ENCODE results near the gene DHRS1.

Gene DHRS1

GRCh38 chr14:24262821-24263733 is 36.5 kb downstream of the DHRS1 start, which contains the start of gene TGM1:
TSS of gene TGM1 (minus strand) at chr14:24263177. CDS start at chr14:24262352, 825 bp downstream.
- DNase-seq (ENCODE audit: low read depth) = no peak

GRCh38 chr14:24261969-24262327 is 37.6 kb downstream of the DHRS1 start:
- DNase-seq (ENCODE audit: low read depth) = no peak

DNA sequence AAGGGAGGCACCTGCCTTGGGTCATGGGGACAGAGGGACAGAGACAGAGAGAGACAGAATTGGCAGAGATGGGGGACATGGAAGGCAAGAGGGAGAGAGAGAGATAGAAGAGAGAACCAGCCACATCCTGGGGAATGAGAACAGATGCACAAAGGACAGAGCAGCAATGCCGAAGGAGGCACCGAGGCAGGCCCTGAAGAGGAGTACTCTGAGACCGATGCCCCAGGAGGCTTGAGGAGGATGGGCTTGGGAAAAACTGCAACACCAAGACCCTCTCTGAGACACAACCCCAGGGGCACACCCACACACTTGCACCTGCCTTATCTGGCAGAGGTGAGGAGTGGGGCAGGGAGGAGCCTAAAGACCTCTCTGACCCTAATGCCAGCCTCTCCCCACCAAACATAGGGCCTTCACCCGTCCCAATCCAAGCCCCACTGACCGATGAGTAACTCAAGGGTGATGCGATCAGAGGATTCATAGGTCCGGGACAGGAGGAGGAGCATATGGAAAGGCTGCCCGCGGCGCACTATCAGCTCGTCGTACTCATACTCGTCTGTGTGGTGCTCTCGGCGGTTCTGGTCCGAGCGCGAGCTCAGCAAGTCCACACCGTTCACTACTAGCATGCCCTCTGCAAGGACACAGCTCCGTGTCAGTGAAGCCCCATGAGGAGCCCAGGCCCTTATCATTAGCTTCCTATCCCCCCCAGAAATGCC is 38.2 kb downstream of the DHRS1 start:
- no peak for DNase-seq (ENCODE audit: low read depth)

DNA sequence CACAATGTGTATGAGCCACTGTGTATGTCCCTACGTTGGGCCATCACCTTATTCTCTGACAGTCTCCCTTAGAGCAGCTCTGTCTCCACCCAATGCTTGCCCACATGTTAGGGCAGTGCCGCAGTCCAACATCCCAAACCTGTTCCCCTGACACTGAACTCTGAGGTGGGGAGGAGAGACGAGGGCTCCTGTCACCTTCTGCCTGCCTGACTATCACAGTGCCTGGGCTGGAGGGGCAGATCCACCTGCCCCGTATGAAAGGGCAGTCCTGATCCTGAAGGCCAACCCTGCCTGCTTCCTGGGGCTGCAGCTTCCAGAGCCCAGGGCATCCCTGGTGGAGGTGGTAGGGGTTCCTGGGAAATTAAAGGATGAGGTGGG is 38.8 kb downstream of the DHRS1 start:
- no peak for DNase-seq (ENCODE audit: low read depth)

- DNase-seq (ENCODE audit: low read depth) = no peak
Observed at GRCh38 chr14:24260026-24260779, 39.4 kb downstream of the DHRS1 start.

GRCh38 chr14:24259282-24260025 is 40.1 kb downstream of the DHRS1 start:
- DNase-seq (ENCODE audit: low read depth) = no peak

GRCh38 chr14:24258548-24259265 is 40.9 kb downstream of the DHRS1 start:
- DNase-seq (ENCODE audit: low read depth) = no peak

- DNase-seq (ENCODE audit: low read depth) = no peak
Observed at GRCh38 chr14:24258119-24258518, 41.5 kb downstream of the DHRS1 start.

DNA sequence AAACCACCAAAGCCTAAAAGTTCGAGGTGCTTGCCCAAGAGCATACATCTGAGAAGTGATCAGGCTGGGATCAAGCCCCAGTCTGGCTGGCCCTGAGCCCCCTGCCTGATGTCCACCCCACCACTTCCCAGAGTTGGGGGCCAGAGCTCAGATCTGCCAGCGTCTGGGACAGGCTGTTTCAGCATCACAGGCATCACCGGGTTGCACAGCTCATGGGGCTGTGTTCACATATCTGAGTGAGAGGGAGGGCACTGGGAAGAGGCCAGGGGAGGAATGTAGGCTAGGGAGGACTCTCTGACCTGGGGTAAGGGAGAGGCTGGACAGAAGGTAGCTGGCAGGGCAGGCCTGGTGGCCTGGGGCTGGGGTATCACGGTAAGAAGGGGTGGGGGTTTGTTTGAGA is 42.6 kb downstream of the DHRS1 start:
- DNase-seq (ENCODE audit: low read depth) = no peak

DNA sequence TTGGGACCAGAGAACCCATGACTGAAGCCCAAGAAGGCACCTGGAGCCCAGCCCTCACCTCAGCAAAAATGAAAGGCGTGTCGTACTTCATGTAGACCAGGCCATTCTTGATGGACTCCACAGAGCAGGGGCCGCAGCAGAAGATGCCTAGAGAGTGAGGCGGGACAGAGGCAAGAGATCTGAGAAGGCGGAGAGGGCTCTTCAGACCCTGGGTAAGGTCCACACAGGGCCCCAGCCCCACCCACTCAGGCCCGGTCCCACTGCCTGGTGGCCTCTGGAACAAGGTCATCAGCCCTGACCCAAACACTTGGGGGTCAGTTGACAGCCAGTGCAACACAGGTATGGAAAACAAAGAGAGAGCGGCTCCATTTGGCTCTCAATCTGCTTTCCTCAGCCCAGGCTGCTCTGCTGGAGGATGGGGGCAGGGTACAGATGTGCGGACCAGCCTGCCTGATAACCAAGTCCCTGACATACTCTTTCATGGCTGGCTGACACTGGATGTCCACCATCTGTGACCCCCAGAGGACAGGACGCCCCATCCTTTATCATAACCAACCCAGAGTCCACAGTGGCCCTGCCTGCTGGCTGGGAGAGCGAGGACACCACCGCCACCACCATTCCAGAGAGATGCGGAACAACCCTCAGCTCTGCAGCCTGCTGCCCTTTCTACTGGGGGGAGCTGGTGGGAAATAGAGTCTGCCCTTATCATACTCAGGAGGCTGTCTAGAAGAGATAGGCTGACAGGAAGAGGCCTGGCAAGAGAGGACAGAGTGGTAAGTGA is 43.5 kb downstream of the DHRS1 start:
- DNase-seq (ENCODE audit: low read depth) = no peak

DNA sequence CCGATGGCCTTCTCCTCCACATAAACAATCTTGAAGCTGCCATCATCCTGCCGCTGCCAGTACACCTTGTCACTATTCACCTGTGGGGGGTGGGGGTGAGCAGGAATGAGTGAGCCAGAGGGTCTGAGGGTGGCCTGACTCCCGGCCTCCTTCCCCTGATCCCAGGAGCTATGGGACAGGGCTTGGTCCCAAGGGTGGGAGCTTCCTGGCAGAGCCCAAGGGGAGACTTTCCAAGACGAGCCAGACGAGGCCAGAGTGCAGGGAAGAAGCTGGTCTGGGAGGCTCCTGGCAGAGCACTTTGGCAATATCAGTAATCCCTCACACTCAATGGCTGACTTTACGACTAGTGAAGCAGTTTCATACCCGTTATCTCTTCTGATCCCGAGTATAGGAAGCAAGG is 44.1 kb downstream of the DHRS1 start:
- DNase-seq (ENCODE audit: low read depth) = no peak

- no peak for DNase-seq (ENCODE audit: low read depth)
Observed at GRCh38 chr14:24254630-24255392, 44.8 kb downstream of the DHRS1 start.

DNA sequence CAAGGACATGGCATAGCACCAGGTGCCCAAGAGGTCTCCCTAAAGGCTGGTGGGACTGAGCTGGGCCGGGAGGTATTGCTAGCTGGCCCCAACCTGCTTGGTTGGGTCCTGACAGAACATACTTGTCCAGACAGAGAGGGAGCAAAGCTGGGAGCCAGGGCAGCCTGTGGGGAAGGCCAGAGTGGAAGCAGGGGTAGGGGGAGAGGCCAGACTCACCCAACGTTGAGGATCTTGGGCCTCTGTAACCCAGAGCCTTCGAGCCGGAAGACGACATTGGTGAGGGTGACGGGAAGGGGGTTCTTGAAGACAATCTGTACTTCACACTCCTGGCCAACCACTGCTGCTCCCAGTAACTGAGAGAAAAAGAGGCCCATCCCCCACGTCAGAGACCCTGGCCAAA is 45.6 kb downstream of the DHRS1 start:
- DNase-seq (ENCODE audit: low read depth) = no peak

DNA sequence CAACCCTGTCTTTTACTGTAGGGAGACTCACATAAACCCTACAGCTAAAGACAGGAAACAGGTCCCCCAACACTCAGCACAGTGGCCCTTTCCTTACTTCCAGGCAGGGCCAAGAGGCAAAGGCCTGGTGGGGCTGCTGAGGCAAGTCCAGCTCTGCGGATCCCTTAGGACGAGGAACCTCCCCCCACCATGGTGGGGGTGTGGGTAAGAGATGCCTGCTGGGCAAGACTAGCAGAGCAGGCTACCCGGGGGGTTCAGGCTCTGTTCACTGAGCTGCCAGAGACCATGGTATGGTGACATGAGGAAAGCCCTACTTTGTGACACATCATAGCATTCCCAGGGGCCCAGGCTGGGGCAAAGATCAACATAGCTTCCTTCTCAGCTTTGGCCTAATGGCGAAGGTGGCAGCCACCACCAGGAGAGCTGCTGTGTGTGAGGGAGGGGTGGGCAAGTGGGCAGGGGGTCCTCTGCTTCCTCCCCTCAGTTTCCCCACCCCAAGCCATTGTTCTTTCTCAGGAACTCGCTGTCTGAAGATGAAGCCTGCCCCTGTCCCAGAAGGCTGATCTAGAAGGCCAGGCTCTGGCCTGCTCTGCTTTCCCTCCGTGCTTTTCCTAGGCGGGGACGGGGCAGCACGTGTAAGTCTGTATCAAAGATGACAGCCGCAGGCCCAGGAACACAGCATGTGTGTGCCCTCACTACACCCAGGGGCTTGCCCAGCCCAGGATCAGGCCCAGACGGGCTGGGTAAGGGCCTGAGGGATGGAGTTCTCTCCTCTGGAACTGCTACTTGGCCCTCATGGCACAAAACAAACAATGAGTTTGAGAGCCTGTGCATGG is 47.1 kb downstream of the DHRS1 start:
- no peak for DNase-seq (ENCODE audit: low read depth)

- DNase-seq (ENCODE audit: low read depth) = no peak
Observed at GRCh38 chr14:24251880-24252288, 47.7 kb downstream of the DHRS1 start.

DNA sequence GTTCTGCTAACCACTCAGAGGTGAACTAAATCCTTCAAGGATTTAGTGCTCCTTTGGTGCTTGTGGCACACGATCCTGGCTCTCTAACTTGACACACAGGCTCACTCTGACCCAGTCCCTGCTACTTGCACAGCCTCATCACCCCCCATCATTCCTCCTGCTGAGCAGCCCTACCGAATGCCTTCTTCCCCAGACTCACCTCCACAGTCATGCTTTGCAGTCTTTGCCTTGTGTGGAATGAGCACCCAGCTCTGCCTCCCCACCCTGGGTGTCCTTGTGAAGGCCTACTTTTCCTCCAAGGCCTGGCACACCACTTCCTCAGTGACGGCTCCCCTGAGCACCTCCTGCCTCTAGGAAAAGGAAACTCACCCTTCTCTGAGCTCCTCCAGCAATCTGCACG is 49.2 kb downstream of the DHRS1 start:
- DNase-seq (ENCODE audit: low read depth) = no peak

- DNase-seq (ENCODE audit: low read depth) = no peak
Observed at GRCh38 chr14:24249230-24250021, 50.2 kb downstream of the DHRS1 start.

DNA sequence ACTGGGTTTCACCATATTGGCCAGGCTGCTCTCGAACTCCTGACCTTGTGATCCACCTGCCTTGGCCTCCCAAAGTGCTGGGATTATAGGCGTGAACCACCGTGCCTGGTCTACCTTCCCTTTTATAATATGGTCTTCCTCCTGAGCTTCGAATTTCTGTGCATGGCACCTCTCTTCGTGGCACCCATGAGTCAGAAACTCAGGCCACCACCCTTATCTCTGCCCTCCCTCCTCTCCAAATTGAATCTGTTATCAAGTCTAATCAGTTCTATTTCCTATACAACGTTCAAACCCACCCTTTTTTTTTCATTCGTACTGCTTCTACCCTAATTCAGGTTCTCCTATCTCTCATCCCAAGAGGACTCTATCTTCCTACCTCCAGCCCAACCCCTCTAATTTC is 52.2 kb downstream of the DHRS1 start:
- DNase-seq (ENCODE audit: low read depth) = no peak
